Measurements from ENCODE around the gene PLOD3. TPM values are rescaled to one million over a fixed set of nuclear protein-coding genes. Genes with fewer than 3 reads are reported as not detected.

PLOD3 gene
- total and polyA plus RNA-seq, 2 donors (not counting 1 experiment from before 2014, with no cell fraction given): 40.1 to 47.5 TPM

GRCh38 chr7:101172005-101172853 lies 45.2 kb downstream of the PLOD3 start:
- POLR2A ChIA-PET: interaction anchor here (0.6 kb wide), 1 partner anchor 134 kb away, joined by 4 read pairs; no protein-coding TSS in a partner anchor
- TF ChIP-seq, protein P1, sequence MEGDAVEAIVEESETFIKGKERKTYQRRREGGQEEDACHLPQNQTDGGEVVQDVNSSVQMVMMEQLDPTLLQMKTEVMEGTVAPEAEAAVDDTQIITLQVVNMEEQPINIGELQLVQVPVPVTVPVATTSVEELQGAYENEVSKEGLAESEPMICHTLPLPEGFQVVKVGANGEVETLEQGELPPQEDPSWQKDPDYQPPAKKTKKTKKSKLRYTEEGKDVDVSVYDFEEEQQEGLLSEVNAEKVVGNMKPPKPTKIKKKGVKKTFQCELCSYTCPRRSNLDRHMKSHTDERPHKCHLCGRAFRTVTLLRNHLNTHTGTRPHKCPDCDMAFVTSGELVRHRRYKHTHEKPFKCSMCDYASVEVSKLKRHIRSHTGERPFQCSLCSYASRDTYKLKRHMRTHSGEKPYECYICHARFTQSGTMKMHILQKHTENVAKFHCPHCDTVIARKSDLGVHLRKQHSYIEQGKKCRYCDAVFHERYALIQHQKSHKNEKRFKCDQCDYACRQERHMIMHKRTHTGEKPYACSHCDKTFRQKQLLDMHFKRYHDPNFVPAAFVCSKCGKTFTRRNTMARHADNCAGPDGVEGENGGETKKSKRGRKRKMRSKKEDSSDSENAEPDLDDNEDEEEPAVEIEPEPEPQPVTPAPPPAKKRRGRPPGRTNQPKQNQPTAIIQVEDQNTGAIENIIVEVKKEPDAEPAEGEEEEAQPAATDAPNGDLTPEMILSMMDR (IDR thresholded peaks at IDR 0.05): no peak
- no peak for TF ChIP-seq EZH2 (IDR thresholded peaks at IDR 0.05; ENCODE audit: borderline replicate concordance, insufficient read depth, low read depth, low read length, poor library complexity, severe bottlenecking)
- Histone ChIP-seq H2AFZ (ENCODE audit: insufficient read depth, low read depth, low read length, poor library complexity, severe bottlenecking) (no peak overlapping the region), H3K9me3 (ENCODE audit: control extremely low read depth in 1 of 3, control insufficient read depth in 2 of 3, insufficient read depth in 1 of 3, low read length in 2 of 3) (peaks cover 0 to 51% (median 1%) of the 10 kb centered on the region in 3 donors), H3K79me2 (ENCODE audit: control insufficient read depth, insufficient read depth, low read length) (no peaks in the 10 kb centered on the region), H4K20me1 (ENCODE audit: control insufficient read depth, insufficient read depth, low read length, poor library complexity, severe bottlenecking) (peaks cover 3% of the 10 kb centered on the region), H3K36me3 (replicated peaks in 1 of 2; ENCODE audit: control extremely low read depth in 1 of 2, control insufficient read depth in 1 of 2, extremely low read depth in 1 of 2, insufficient read depth in 2 of 2, low read length in 1 of 2) (no peaks in the 10 kb centered on the region), H3K4me3 (ENCODE audit: control extremely low read depth in 1 of 5, extremely low read depth in 1 of 5, insufficient read depth in 1 of 5, low read depth in 2 of 5, low read length in 4 of 5) (peak overlapping the region in 1 of 5 experiments; percentile 15), H3K27me3 (replicated peaks in 1 of 4; ENCODE audit: control extremely low read depth in 1 of 4, control insufficient read depth in 3 of 4, insufficient read depth in 4 of 4, low read length in 3 of 4) (peaks cover 0 to 100% (median 85%) of the 10 kb centered on the region in 4 experiments), H3K4me1 (ENCODE audit: control insufficient read depth in 2 of 2, insufficient read depth in 2 of 2, low read length in 2 of 2) (peaks cover 53 to 65% of the 10 kb centered on the region in 2 donors), H3K9ac (ENCODE audit: low read length) (no peak overlapping the region), H3K4me2 (replicated peaks; ENCODE audit: low read depth, low read length, poor library complexity, severe bottlenecking) (peak overlapping the region; percentile 56), H3K27ac (ENCODE audit: low read length in 2 of 2) (no peak overlapping the region)
- Mint-ChIP-seq H3K4me1 (peaks cover 46% of the 10 kb centered on the region), H3K9me3 (ENCODE audit: insufficient read depth) (no peaks in the 10 kb centered on the region), H3K4me3 (peak overlapping the region; percentile 64), H3K27me3 (peaks cover 82% of the 10 kb centered on the region), H3K27ac (peak overlapping the region; percentile 50)
- CTCF ChIA-PET: interaction anchor here (2.7 kb wide), 2 partner anchors 20 to 29 kb away, joined by 12 to 23 read pairs; no protein-coding TSS in a partner anchor
- ATAC-seq (ENCODE audit: low read depth) (peak; percentile 41), DNase-seq (peak; percentile 81)
- WGBS (ENCODE audit: insufficient coverage): 7% methylated on average over 77 of the region's 79 CpGs
- intact Hi-C loops (cut with micrococcal nuclease): no loop called here

- H3K27me3 Mint-ChIP-seq: peaks cover 79% of the 10 kb centered on the region
- CTCF ChIA-PET: interaction anchor here (2.7 kb wide), 2 partner anchors 21 to 28 kb away, joined by 12 to 23 read pairs; no protein-coding TSS in a partner anchor
- peaks cover 6% of the 10 kb centered on the region for H4K20me1 ChIP-seq (ENCODE audit: control insufficient read depth, insufficient read depth, low read length, poor library complexity, severe bottlenecking)
- peaks cover 49% of the 10 kb centered on the region for H3K4me1 Mint-ChIP-seq
- intact Hi-C loops (cut with micrococcal nuclease): no loop called here
- 5% methylated on average over 2 of the region's 13 CpGs for WGBS (ENCODE audit: insufficient coverage)
- ATAC-seq (ENCODE audit: low read depth): no peak
- no peak overlapping the region for H2AFZ ChIP-seq (ENCODE audit: insufficient read depth, low read depth, low read length, poor library complexity, severe bottlenecking)
- peaks cover 60 to 71% of the 10 kb centered on the region in 2 donors for H3K4me1 ChIP-seq (ENCODE audit: control insufficient read depth in 2 of 2, insufficient read depth in 2 of 2, low read length in 2 of 2)
- H3K4me3 ChIP-seq (ENCODE audit: control extremely low read depth in 1 of 5, extremely low read depth in 1 of 5, insufficient read depth in 1 of 5, low read depth in 2 of 5, low read length in 4 of 5): no peak overlapping the region
- no peaks in the 10 kb centered on the region for H3K9me3 Mint-ChIP-seq (ENCODE audit: insufficient read depth)
- H3K79me2 ChIP-seq (ENCODE audit: control insufficient read depth, insufficient read depth, low read length): no peaks in the 10 kb centered on the region
- peak overlapping the region; percentile 41 for H3K27ac Mint-ChIP-seq
- peak overlapping the region; percentile 56 for H3K4me2 ChIP-seq (replicated peaks; ENCODE audit: low read depth, low read length, poor library complexity, severe bottlenecking)
- H3K9me3 ChIP-seq (ENCODE audit: control extremely low read depth in 1 of 3, control insufficient read depth in 2 of 3, insufficient read depth in 1 of 3, low read length in 2 of 3): peaks cover 0 to 51% (median 1%) of the 10 kb centered on the region in 3 donors
- POLR2A ChIA-PET: no interaction called here
- H3K9ac ChIP-seq (ENCODE audit: low read length): no peak overlapping the region
- no peak for TF ChIP-seq EZH2 (IDR thresholded peaks at IDR 0.05; ENCODE audit: borderline replicate concordance, insufficient read depth, low read depth, low read length, poor library complexity, severe bottlenecking)
- TF ChIP-seq, protein P1 (IDR thresholded peaks at IDR 0.05): no peak
- H3K27me3 ChIP-seq (replicated peaks in 1 of 4; ENCODE audit: control extremely low read depth in 1 of 4, control insufficient read depth in 3 of 4, insufficient read depth in 4 of 4, low read length in 3 of 4): peaks cover 0 to 99% (median 82%) of the 10 kb centered on the region in 4 experiments
- no peak overlapping the region for H3K27ac ChIP-seq (ENCODE audit: low read length in 2 of 2)
- no peak for DNase-seq
- peak overlapping the region; percentile 64 for H3K4me3 Mint-ChIP-seq
- H3K36me3 ChIP-seq (replicated peaks in 1 of 2; ENCODE audit: control extremely low read depth in 1 of 2, control insufficient read depth in 1 of 2, extremely low read depth in 1 of 2, insufficient read depth in 2 of 2, low read length in 1 of 2): no peaks in the 10 kb centered on the region
Measured at GRCh38 chr7:101171442-101171837, 45.9 kb downstream of the PLOD3 start.

Data from B cell (primary cell).